Measurements from ENCODE around the gene DDX50.
A peak's percentile ranks its signal among the peaks of the same experiment; 100 is the strongest.
"Not testable (repeated sequence)": the region's sequence is repeated elsewhere in the genome, so short reads cannot be mapped to it uniquely, and the experiment has no call there.

Gene DDX50, protein sequence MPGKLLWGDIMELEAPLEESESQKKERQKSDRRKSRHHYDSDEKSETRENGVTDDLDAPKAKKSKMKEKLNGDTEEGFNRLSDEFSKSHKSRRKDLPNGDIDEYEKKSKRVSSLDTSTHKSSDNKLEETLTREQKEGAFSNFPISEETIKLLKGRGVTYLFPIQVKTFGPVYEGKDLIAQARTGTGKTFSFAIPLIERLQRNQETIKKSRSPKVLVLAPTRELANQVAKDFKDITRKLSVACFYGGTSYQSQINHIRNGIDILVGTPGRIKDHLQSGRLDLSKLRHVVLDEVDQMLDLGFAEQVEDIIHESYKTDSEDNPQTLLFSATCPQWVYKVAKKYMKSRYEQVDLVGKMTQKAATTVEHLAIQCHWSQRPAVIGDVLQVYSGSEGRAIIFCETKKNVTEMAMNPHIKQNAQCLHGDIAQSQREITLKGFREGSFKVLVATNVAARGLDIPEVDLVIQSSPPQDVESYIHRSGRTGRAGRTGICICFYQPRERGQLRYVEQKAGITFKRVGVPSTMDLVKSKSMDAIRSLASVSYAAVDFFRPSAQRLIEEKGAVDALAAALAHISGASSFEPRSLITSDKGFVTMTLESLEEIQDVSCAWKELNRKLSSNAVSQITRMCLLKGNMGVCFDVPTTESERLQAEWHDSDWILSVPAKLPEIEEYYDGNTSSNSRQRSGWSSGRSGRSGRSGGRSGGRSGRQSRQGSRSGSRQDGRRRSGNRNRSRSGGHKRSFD

DNA sequence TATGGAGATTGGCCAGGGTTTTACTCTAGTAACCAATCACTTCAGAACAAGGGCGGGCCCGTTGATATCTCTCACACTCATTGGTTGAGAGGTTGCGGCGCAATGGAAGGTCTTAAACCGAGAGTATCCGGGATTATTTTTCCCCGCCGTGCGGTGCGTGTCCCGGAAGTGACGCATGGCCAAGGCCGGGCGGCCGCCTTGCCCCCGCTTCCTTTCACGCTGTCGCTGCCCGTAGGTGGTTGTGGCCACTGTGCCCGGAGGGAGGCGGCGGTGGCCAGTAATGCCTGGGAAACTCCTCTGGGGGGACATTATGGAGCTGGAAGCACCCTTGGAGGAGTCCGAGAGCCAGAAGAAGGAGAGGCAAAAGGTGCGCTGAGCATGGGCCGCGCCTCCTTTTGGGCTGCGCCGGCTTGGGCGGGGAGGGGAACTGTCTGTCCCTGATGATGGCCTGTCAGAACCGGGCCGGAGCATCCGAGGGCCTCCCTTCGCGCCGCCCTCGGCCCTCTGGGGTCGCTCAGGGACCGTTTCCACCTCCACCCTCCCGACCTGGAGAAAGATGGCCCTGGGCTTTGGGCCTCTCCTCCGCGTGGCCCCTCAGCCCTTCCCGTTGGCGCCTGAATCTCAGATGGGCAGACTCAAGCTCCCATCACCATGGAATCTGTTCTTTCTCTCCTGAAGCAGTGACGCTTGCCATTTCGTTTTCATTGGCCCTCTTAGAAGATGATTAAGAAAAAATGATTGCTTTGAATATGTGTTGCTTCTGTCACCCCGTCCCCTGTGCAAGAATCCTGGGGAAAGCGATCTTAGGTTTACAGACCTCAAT lies at the start of gene DDX50:
DDX50 (plus strand) TSS at position 211 of the 823 bp plus-strand sequence; CDS start at position 281, 70 bp downstream.
- TF ChIP-seq, protein P1, sequence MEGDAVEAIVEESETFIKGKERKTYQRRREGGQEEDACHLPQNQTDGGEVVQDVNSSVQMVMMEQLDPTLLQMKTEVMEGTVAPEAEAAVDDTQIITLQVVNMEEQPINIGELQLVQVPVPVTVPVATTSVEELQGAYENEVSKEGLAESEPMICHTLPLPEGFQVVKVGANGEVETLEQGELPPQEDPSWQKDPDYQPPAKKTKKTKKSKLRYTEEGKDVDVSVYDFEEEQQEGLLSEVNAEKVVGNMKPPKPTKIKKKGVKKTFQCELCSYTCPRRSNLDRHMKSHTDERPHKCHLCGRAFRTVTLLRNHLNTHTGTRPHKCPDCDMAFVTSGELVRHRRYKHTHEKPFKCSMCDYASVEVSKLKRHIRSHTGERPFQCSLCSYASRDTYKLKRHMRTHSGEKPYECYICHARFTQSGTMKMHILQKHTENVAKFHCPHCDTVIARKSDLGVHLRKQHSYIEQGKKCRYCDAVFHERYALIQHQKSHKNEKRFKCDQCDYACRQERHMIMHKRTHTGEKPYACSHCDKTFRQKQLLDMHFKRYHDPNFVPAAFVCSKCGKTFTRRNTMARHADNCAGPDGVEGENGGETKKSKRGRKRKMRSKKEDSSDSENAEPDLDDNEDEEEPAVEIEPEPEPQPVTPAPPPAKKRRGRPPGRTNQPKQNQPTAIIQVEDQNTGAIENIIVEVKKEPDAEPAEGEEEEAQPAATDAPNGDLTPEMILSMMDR (IDR thresholded peaks at IDR 0.05; ENCODE audit: low read depth, low read length): no peak
- peak; percentile 98 for DNase-seq
- H3K27me3 ChIP-seq (ENCODE audit: insufficient read depth, low read depth, severe bottlenecking): no peaks in the 10 kb centered on the region

DNA sequence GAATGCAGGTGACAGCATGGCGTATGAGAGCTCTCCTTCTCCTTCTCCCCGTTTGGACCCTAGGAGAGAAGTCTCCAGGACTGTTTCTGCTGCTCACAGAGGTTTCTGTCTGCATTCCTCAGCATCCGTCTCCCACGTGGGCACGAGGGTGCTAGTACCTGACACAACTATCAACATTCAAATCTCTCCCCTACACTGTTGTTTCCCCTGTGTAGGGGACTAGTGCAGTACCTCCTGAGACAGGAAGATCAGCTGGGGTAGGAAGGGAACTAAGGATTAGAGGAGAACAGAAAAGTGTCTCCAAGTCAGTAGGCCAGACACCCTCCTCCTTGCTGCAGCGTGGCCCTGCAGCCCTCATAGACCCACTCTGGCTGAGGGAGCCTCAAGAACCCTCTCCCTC lies 44.8 kb upstream of the DDX50 start:
- Histone ChIP-seq H3K9me3 (ENCODE audit: severe bottlenecking) (peaks cover 7% of the 10 kb centered on the region), H3K27me3 (ENCODE audit: insufficient read depth, low read depth, severe bottlenecking) (no peaks in the 10 kb centered on the region), H3K4me3 (ENCODE audit: low read depth, low read length) (no peak overlapping the region), H3K27ac (no peak overlapping the region), H3K36me3 (no peaks in the 10 kb centered on the region; the same call in 1 of the 2 replicates)
- DNase-seq: no peak
- TF ChIP-seq, protein P1 (IDR thresholded peaks at IDR 0.05; ENCODE audit: low read depth, low read length): no peak

More for the DNA sequence above, at the start of gene DDX50:
- peak within 1 kb of the TSS; percentile 99 for H3K27ac ChIP-seq
- no peaks in the 10 kb centered on the region for H3K9me3 ChIP-seq (ENCODE audit: severe bottlenecking)
- H3K4me3 ChIP-seq (ENCODE audit: low read depth, low read length): peak within 1 kb of the TSS; percentile 99
- peaks cover 10% of the 10 kb centered on the region for H3K36me3 ChIP-seq

DNA sequence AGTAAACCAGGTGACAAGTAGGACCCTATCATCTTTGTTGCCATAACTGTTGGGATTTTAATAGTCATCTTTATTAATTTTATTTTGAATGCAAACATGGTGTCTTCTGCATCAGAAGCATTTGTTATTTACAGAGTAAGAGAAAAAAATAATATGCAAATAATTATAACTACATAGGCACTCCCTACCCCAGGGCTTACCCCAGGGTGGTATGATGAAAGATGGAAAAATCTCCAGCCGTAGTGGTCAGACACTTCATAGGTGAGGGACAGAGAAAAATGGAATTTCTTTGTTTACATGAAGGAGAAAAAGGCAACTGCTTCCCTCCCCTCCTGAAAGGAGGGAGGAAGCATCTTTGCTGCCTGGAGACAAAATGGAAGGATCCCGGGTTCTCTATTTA lies 44.1 kb upstream of the DDX50 start:
- H3K27ac ChIP-seq: no peak overlapping the region
- no peak for DNase-seq
- TF ChIP-seq, protein P1 (IDR thresholded peaks at IDR 0.05; ENCODE audit: low read depth, low read length): no peak

DNA sequence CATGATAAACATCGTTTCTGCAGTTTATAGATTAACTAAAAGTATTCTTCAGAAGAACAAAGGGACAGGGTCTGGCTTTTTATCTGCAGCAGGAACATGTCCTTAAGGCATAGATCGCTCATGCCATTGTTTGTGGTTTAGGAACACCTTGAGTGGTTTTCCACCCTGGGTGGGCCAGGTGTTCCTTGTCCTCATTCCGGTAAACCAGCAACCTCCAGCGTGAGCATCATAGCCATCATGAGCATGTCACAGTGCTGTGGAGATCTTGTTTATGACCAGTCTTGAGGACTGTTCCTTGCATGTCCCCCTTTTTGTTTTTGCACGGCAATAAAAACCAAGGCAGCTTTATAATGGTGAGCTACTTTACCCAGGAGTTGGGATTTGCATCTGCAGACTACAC lies 39.9 kb upstream of the DDX50 start:
- Histone ChIP-seq H3K36me3 (no peaks in the 10 kb centered on the region), H3K4me3 (ENCODE audit: low read depth, low read length) (no peak overlapping the region), H3K27me3 (ENCODE audit: insufficient read depth, low read depth, severe bottlenecking) (no peaks in the 10 kb centered on the region), H3K9me3 (ENCODE audit: severe bottlenecking) (peaks cover 4% of the 10 kb centered on the region), H3K27ac (no peak overlapping the region)
- TF ChIP-seq, protein P1 (IDR thresholded peaks at IDR 0.05; ENCODE audit: low read depth, low read length): no peak
- no peak for DNase-seq

More for the DNA sequence above, 44.1 kb upstream of the DDX50 start:
- H3K36me3 ChIP-seq: no peaks in the 10 kb centered on the region
- H3K4me3 ChIP-seq (ENCODE audit: low read depth, low read length): no peak overlapping the region
- peaks cover 4% of the 10 kb centered on the region for H3K9me3 ChIP-seq (ENCODE audit: severe bottlenecking)
- no peaks in the 10 kb centered on the region for H3K27me3 ChIP-seq (ENCODE audit: insufficient read depth, low read depth, severe bottlenecking)

DNA sequence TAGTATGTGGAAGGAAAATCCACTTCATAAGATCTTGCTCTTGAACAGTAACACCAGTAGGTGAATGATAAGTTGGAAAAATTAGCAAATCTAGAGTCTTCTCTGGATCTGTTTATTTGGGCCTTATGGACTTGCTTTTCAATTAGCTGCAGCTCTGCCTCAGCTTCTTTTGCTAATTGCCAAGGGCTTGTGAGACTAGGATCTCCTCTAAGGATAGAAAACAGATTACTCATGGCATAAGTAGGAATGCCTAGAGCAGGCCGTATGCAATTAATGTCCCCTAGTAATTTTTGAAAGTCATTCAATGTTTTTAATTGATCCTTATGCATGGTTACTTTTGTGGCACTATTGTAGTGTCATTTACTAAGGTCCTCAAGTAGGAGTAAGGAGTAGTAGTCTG lies 36.5 kb upstream of the DDX50 start:
- TF ChIP-seq, protein P1 (IDR thresholded peaks at IDR 0.05; ENCODE audit: low read depth, low read length): no peak
- no peak for DNase-seq
- no peaks in the 10 kb centered on the region for H3K27me3 ChIP-seq (ENCODE audit: insufficient read depth, low read depth, severe bottlenecking)
- no peaks in the 10 kb centered on the region for H3K36me3 ChIP-seq
- peaks cover 14% of the 10 kb centered on the region for H3K9me3 ChIP-seq (ENCODE audit: severe bottlenecking)
- no peak overlapping the region for H3K27ac ChIP-seq
- H3K4me3 ChIP-seq (ENCODE audit: low read depth, low read length): no peak overlapping the region

DNA sequence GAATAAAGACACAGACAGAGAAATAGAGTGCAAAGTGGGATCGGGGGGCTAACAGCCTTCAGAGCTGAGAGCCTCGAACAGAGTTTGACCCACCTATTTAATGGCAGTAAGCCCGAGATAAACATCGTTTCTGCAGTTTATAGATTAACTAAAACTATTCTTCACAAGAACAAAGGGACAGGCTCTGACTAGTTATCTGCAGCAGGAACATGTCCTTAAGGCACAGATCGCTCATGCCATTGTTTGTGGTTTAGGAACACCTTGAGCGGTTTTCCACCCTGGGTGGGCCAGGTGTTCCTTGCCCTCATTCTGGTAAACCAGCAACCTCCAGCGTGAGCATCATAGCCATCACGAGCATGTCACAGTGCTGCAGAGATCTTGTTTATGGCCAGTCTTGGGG lies 32.9 kb upstream of the DDX50 start:
- not testable (repeated sequence) for H3K27ac ChIP-seq; H3K4me3 ChIP-seq (ENCODE audit: low read depth, low read length); H3K27me3 ChIP-seq (ENCODE audit: insufficient read depth, low read depth, severe bottlenecking); DNase-seq; H3K36me3 ChIP-seq; H3K9me3 ChIP-seq (ENCODE audit: severe bottlenecking)

Measured in WERI-Rb-1 (cell line).